Neural cell (in vitro differentiated cells): ENCODE data around the gene CRHR1. TPM values are rescaled to one million over a fixed set of nuclear protein-coding genes. Genes with fewer than 3 reads are reported as not detected.

Experiments
- H2AFZ ChIP-seq: fragments of 200-600, 300-800 bp; sonication (generic), shearing (Covaris generic); 2 replicates; pipeline ENCODE4 v1.6.0; 2014; ENCODE audit warnings: low read depth, mild to moderate bottlenecking, antibody characterized with exemption, low read length, moderate library complexity
- H3F3A ChIP-seq: fragments of 200-600 bp; shearing (Covaris generic); 2 replicates; pipeline ENCODE4 v1.6.1; 2016; ENCODE audit warnings: mild to moderate bottlenecking, moderate library complexity, mixed read lengths, antibody characterized with exemption, low read length; ENCODE audit not compliant: insufficient read depth, poor library complexity, severe bottlenecking
- H3K27ac ChIP-seq: fragments of 200-600, 300-800 bp; sonication (generic), shearing (Covaris generic); 2 replicates; pipeline ENCODE4 v1.5.1; 2014; ENCODE audit warnings: mild to moderate bottlenecking, low read length, moderate library complexity
- H3K27me3 ChIP-seq: fragments of 300-800, 200-600 bp; sonication (generic), shearing (Covaris generic); 2 replicates; pipeline ENCODE4 v1.6.0; 2014; ENCODE audit warnings: mild to moderate bottlenecking, low read depth, low read length, moderate library complexity; ENCODE audit not compliant: insufficient read depth
- H3K36me3 ChIP-seq: fragments of 300-800, 200-600 bp; sonication (generic), shearing (Covaris generic); 2 replicates; pipeline ENCODE4 v1.5.1; 2014; ENCODE audit warnings: mild to moderate bottlenecking, antibody characterized with exemption, low read length, moderate library complexity; ENCODE audit not compliant: insufficient read depth
- H3K4me2 ChIP-seq: fragments of 300-800, 200-600 bp; sonication (generic), shearing (Covaris generic); 2 replicates; pipeline ENCODE4 v1.6.0; 2014; ENCODE audit warnings: mild to moderate bottlenecking, low read length
- H3K4me3 ChIP-seq: fragments of 300-800, 200-600 bp; sonication (generic), shearing (Covaris generic); 2 replicates; pipeline ENCODE4 v1.5.1; 2014; ENCODE audit warnings: mild to moderate bottlenecking, low read length, moderate library complexity
- H3K79me2 ChIP-seq: fragments of 200-600 bp; shearing (Covaris generic); replicated peaks from 2 replicates; pipeline ENCODE4 v1.6.0; 2014; ENCODE audit warnings: mild to moderate bottlenecking, low read length, moderate library complexity; ENCODE audit not compliant: insufficient read depth
- H3K9ac ChIP-seq: fragments of 300-800, 200-600 bp; sonication (generic), shearing (Covaris generic); 2 replicates; pipeline ENCODE4 v1.6.1; 2016; ENCODE audit warnings: mild to moderate bottlenecking, low read length, mixed read lengths
- H3K9me2 ChIP-seq: fragments of 200-600 bp; shearing (Covaris generic); 2 replicates; pipeline ENCODE4 v1.6.1; 2016; ENCODE audit warnings: mild to moderate bottlenecking, low read length, mixed read lengths; ENCODE audit not compliant: insufficient read depth
- H3K9me3 ChIP-seq: fragments of 200-600, 300-800 bp; sonication (generic), shearing (Covaris generic); 2 replicates; pipeline ENCODE4 v1.6.1; 2016; ENCODE audit warnings: mild to moderate bottlenecking, mixed run types, low read length, moderate library complexity, mixed read lengths
- H4K20me1 ChIP-seq: fragments of 200-600 bp; shearing (Covaris generic); 2 replicates; pipeline ENCODE4 v1.6.1; 2016; ENCODE audit warnings: mild to moderate bottlenecking, mixed run types; ENCODE audit not compliant: insufficient read depth
- EP300 ChIP-seq: fragments of 450-650 bp; conservative IDR thresholded peaks from 2 replicates; pipeline ENCODE4 v1.6.1; 2014; ENCODE audit warnings: antibody characterized with exemption, mild to moderate bottlenecking, moderate library complexity; ENCODE audit not compliant: poor library complexity, severe bottlenecking
- EZH2 ChIP-seq: fragments of 200-600, 300-800 bp; shearing (Covaris generic), sonication (generic); IDR thresholded peaks from 2 replicates; pipeline ENCODE4 v1.6.1; 2014; ENCODE audit warnings: antibody characterized with exemption, low read length, borderline replicate concordance, mild to moderate bottlenecking; ENCODE audit not compliant: insufficient read depth, poor library complexity, severe bottlenecking
- MXI1 ChIP-seq: fragments of 450-650 bp; conservative IDR thresholded peaks from 2 replicates; pipeline ENCODE4 v1.6.1; 2014; ENCODE audit warnings: antibody characterized with exemption, mild to moderate bottlenecking; ENCODE audit not compliant: poor library complexity, severe bottlenecking
- POLR2AphosphoS5 ChIP-seq: IDR thresholded peaks from 2 replicates; pipeline ENCODE4 v1.6.1; 2012
- RAD21 ChIP-seq: fragments of 450-650 bp; conservative IDR thresholded peaks from 2 replicates; pipeline ENCODE4 v1.6.1; 2014; ENCODE audit warnings: antibody characterized with exemption, mild to moderate bottlenecking, moderate library complexity
- SMC3 ChIP-seq: fragments of 450-650 bp; conservative IDR thresholded peaks from 2 replicates; pipeline ENCODE4 v1.6.1; 2014; ENCODE audit warnings: antibody characterized with exemption, mild to moderate bottlenecking, moderate library complexity; ENCODE audit not compliant: poor library complexity
- TAF1 ChIP-seq: IDR thresholded peaks from 2 replicates; pipeline ENCODE4 v1.6.1; 2012; ENCODE audit warnings: low read depth
- polyA plus RNA-seq: library from polyadenylated mRNA; depleted of rRNA; stranded (reverse); fragments of >200 nt; gene quantifications from 2 replicates; pipeline ENCODE4 v1.2.3, GENCODE V29; 2014
- TF ChIP-seq, protein P1 (sequence below): IDR thresholded peaks from 2 replicates; pipeline ENCODE4 v1.6.1; 2012; ENCODE audit warnings: borderline replicate concordance
- TF ChIP-seq, protein P2 (sequence below): fragments of 450-650 bp; IDR thresholded peaks from 2 replicates; pipeline ENCODE4 v1.5.1; 2014; ENCODE audit warnings: antibody characterized with exemption, mild to moderate bottlenecking, moderate library complexity; ENCODE audit not compliant: poor library complexity, severe bottlenecking

Gene CRHR1
- polyA plus RNA-seq, 1 donor from 2014 or later: 4.5 TPM

DNA sequence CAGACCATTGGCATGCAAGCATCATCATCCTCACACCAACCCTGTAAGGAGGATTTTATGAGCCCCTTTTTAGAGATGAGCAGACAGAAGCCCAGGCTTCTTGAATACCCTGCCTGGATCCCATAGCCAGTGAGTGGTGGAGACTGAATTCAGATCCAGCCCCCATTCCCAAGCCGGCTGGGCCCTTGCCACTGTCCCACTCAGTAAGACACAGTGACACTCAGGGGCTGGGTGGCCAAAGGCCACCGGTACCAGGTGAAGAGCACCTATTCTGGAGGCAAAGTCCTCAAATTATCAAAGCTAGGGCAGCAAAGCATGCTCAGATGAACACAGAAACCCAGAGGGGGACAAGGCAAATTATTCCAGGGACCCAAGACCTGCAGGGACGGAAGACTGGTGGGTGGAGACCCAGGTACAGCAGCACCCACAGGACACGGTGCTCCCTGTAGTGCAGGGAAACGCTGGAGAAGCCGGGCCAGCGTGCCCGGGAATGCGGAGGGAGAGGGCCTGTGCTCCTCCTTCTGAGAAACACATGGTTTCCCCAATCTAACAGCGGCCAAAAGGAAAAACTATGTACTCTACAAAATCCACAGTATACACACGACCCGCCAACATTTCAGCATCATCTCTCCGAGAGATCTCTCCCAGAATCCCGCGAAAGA, 33.2 kb upstream of the CRHR1 start:
- TF ChIP-seq EP300: no peak
- no peak for TF ChIP-seq TAF1
- no peak for TF ChIP-seq RAD21
- TF ChIP-seq, protein P1, sequence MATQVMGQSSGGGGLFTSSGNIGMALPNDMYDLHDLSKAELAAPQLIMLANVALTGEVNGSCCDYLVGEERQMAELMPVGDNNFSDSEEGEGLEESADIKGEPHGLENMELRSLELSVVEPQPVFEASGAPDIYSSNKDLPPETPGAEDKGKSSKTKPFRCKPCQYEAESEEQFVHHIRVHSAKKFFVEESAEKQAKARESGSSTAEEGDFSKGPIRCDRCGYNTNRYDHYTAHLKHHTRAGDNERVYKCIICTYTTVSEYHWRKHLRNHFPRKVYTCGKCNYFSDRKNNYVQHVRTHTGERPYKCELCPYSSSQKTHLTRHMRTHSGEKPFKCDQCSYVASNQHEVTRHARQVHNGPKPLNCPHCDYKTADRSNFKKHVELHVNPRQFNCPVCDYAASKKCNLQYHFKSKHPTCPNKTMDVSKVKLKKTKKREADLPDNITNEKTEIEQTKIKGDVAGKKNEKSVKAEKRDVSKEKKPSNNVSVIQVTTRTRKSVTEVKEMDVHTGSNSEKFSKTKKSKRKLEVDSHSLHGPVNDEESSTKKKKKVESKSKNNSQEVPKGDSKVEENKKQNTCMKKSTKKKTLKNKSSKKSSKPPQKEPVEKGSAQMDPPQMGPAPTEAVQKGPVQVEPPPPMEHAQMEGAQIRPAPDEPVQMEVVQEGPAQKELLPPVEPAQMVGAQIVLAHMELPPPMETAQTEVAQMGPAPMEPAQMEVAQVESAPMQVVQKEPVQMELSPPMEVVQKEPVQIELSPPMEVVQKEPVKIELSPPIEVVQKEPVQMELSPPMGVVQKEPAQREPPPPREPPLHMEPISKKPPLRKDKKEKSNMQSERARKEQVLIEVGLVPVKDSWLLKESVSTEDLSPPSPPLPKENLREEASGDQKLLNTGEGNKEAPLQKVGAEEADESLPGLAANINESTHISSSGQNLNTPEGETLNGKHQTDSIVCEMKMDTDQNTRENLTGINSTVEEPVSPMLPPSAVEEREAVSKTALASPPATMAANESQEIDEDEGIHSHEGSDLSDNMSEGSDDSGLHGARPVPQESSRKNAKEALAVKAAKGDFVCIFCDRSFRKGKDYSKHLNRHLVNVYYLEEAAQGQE: no peak
- TF ChIP-seq, protein P2, sequence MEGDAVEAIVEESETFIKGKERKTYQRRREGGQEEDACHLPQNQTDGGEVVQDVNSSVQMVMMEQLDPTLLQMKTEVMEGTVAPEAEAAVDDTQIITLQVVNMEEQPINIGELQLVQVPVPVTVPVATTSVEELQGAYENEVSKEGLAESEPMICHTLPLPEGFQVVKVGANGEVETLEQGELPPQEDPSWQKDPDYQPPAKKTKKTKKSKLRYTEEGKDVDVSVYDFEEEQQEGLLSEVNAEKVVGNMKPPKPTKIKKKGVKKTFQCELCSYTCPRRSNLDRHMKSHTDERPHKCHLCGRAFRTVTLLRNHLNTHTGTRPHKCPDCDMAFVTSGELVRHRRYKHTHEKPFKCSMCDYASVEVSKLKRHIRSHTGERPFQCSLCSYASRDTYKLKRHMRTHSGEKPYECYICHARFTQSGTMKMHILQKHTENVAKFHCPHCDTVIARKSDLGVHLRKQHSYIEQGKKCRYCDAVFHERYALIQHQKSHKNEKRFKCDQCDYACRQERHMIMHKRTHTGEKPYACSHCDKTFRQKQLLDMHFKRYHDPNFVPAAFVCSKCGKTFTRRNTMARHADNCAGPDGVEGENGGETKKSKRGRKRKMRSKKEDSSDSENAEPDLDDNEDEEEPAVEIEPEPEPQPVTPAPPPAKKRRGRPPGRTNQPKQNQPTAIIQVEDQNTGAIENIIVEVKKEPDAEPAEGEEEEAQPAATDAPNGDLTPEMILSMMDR: no peak
- TF ChIP-seq SMC3: no peak
- no peak for TF ChIP-seq POLR2AphosphoS5

DNA sequence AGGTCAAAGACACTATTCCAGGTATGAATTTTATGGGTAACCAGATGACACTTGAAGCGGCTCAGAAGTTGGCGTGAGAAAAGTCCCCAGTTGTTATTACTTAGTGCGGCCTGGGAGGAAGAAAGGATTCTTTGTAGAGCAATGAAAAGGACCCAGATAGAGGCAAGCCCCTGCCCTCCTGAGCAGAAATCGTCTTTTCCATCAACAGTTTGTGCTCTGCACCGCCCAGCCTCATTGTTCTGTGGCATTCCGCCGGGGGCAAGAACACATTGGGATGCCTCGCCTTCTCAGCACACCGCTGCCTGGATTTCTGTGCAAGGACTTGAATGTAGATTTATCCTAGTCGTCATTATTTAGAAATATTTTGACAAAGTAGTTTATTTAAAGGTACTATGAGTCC, 32.7 kb upstream of the CRHR1 start:
- Histone ChIP-seq H3K4me2 (no peak overlapping the region), H3K4me3 (no peak overlapping the region), H3K79me2 (no peaks in the 10 kb centered on the region), H3K36me3 (no peaks in the 10 kb centered on the region), H4K20me1 (no peaks in the 10 kb centered on the region), H3K9me2 (no peaks in the 10 kb centered on the region), H3F3A (no peaks in the 10 kb centered on the region), H3K9ac (no peak overlapping the region), H3K9me3 (no peaks in the 10 kb centered on the region), H3K27ac (no peak overlapping the region), H2AFZ (no peak overlapping the region), H3K27me3 (no peaks in the 10 kb centered on the region)
- TF ChIP-seq, protein P2: no peak
- TF ChIP-seq POLR2AphosphoS5 (no peak), EP300 (no peak), RAD21 (no peak), TAF1 (no peak), MXI1 (no peak), SMC3 (no peak), EZH2 (no peak)
- TF ChIP-seq, protein P1: no peak

More for the DNA sequence above, 33.2 kb upstream of the CRHR1 start:
- H3K9me2 ChIP-seq: no peaks in the 10 kb centered on the region
- no peak overlapping the region for H3K4me2 ChIP-seq
- no peaks in the 10 kb centered on the region for H3K9me3 ChIP-seq
- no peaks in the 10 kb centered on the region for H4K20me1 ChIP-seq
- no peak overlapping the region for H3K9ac ChIP-seq
- no peaks in the 10 kb centered on the region for H3K27me3 ChIP-seq
- no peak overlapping the region for H3K27ac ChIP-seq
- no peaks in the 10 kb centered on the region for H3K79me2 ChIP-seq
- H3K4me3 ChIP-seq: no peak overlapping the region
- H3F3A ChIP-seq: no peaks in the 10 kb centered on the region
- H2AFZ ChIP-seq: no peak overlapping the region
- no peaks in the 10 kb centered on the region for H3K36me3 ChIP-seq
